OCI-LY7 (cell line): Measurements from ENCODE around the gene HEPACAM. TPM values are rescaled to one million over a fixed set of nuclear protein-coding genes. Genes with fewer than 3 reads are reported as not detected.

Source experiments
- BruUV-seq: library from RNA; stranded (reverse); fragments of 400-500 nt; replicated peaks from 2 replicates; lab custom pipeline; 2021; lab: Mats Ljungman, UMichigan
- CTCF ChIA-PET: fragments of 300-600 bp; sonication (Branson Sonifier 250); formaldehyde crosslinking; loops from one replicate; lab custom pipeline; 2022; ENCODE audit warnings: antibody characterized with exemption; ENCODE audit not compliant: unreplicated experiment; lab: Charles Lee
- POLR2A ChIA-PET: fragments of 300-600 bp; sonication (Branson Sonifier 250); formaldehyde crosslinking; loops from one replicate; lab custom pipeline; 2022; ENCODE audit warnings: antibody characterized with exemption; lab: Charles Lee
- DNase-seq: peaks from one replicate; pipeline ENCODE4 v3.0.0-alpha.2; 2015; ENCODE audit warnings: low spot score
- H2AFZ ChIP-seq: fragments of 200-600 bp; sonication (generic), shearing (Covaris generic); 2 replicates; pipeline ENCODE4 v1.6.1; 2014; ENCODE audit warnings: mild to moderate bottlenecking, antibody characterized with exemption, low read length, moderate library complexity
- H3K27ac ChIP-seq: fragments of 200-600 bp; sonication (generic); 2 replicates; pipeline ENCODE4 v1.5.1; 2014; ENCODE audit warnings: mixed run types, low read depth, mild to moderate bottlenecking, moderate library complexity, low read length, inconsistent platforms; ENCODE audit not compliant: poor library complexity, severe bottlenecking
- H3K36me3 ChIP-seq: fragments of 200-600 bp; sonication (generic); 2 replicates; pipeline ENCODE4 v1.6.1; 2014; ENCODE audit warnings: mild to moderate bottlenecking, antibody characterized with exemption, low read length, moderate library complexity, mixed read lengths; ENCODE audit not compliant: insufficient read depth
- H3K4me1 ChIP-seq: fragments of 200-600 bp; sonication (generic); 2 replicates; pipeline ENCODE4 v1.5.1; 2014; ENCODE audit warnings: mild to moderate bottlenecking, low read length; ENCODE audit not compliant: insufficient read depth, poor library complexity, severe bottlenecking
- H3K4me2 ChIP-seq: fragments of 200-600 bp; sonication (generic); 2 replicates; pipeline ENCODE4 v1.6.1; 2014; ENCODE audit warnings: mild to moderate bottlenecking, low read length
- H3K4me3 ChIP-seq: fragments of 200-600 bp; sonication (generic); 2 replicates; pipeline ENCODE4 v1.5.1; 2014; ENCODE audit warnings: mild to moderate bottlenecking, low read depth, low read length; ENCODE audit not compliant: poor library complexity, severe bottlenecking
- H3K79me2 ChIP-seq: fragments of 200-600 bp; sonication (generic); 2 replicates; pipeline ENCODE4 v1.6.1; 2016; ENCODE audit warnings: low read depth, mild to moderate bottlenecking, low read length, moderate library complexity, mixed read lengths; ENCODE audit not compliant: insufficient read depth
- H3K9me2 ChIP-seq: fragments of 200-600 bp; sonication (generic); 2 replicates; pipeline ENCODE4 v1.6.1; 2016; ENCODE audit warnings: mild to moderate bottlenecking, low read length, mixed read lengths; ENCODE audit not compliant: insufficient read depth
- H3K9me3 ChIP-seq: fragments of 200-600 bp; sonication (generic); 2 replicates; pipeline ENCODE4 v1.6.1; 2014; ENCODE audit warnings: mild to moderate bottlenecking, mixed run types, low read length, mixed read lengths
- H4K20me1 ChIP-seq: fragments of 200-600 bp; sonication (generic); 2 replicates; pipeline ENCODE4 v1.6.1; 2014; ENCODE audit warnings: mild to moderate bottlenecking, antibody characterized with exemption, low read length, moderate library complexity, mixed read lengths; ENCODE audit not compliant: insufficient read depth
- EZH2phosphoT487 ChIP-seq: fragments of 200-600 bp; sonication (generic); IDR thresholded peaks from 2 replicates; pipeline ENCODE4 v1.6.1; 2018; ENCODE audit warnings: low read depth, borderline replicate concordance, mild to moderate bottlenecking, mixed run types, antibody characterized with exemption, low read length, moderate library complexity, mixed read lengths
- intact Hi-C: fragments of 100-400 bp; cut with micrococcal nuclease; formaldehyde crosslinking; loops from one replicate; pipeline ENCODE4 v1.10.0; 2022; ENCODE audit not compliant: unreplicated experiment
- total RNA-seq, 2 experiments: library from RNA; depleted of rRNA in 1 of 2; stranded (reverse); fragments of >200 nt in 1 of 2; shearing (Covaris generic) in 1 of 2; gene quantifications; 2 replicates each; pipeline ENCODE4 v1.2.3, GENCODE V29; 2014 to 2022
- TF ChIP-seq, protein P1 (sequence below): fragments of 200-600 bp; sonication (generic); conservative IDR thresholded peaks from 2 replicates; pipeline ENCODE4 v1.5.1; 2014; ENCODE audit warnings: mild to moderate bottlenecking, antibody characterized with exemption, low read length, moderate library complexity, mixed read lengths

The HEPACAM gene
- total RNA-seq, 2 experiments from 2014 or later: not detected

DNA sequence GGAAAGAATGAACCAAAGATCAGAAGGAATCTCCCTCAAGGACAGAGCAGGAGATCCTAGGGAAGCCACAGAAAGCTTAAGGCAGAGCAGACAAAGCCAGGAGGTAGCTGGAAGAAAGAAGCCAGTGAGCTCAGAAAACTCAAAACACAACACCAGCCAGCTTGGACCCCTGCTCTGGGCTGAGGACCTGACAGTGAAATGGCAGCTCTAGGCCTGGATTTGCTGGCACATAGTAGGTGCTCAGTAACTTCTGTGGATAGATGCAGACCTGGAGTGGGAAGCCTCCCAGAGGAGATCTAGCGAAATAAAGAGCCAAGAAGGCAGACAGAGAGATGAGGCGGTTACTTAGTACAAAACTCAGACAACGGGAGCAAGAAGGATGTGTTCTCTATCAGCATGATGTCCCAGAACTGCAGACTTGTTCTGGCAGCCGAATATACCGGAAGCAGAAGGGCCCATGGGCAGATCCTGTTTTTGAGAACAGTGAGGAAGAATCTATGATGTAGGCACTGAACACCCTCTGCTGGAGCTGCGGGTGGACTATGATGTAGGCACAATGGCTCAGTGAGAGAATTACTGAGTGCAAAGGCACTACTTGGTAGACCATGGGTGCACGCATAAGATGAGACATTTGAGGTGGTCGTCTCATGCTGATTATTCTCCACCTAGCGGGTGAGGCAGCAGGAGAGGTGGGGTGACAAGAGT is 42.9 kb downstream of the HEPACAM start:
- POLR2A ChIA-PET: interaction anchor here (0.6 to 1.2 kb wide), 2 partner anchors 225 to 280 kb away, joined by 3 read pairs; no protein-coding TSS in a partner anchor
- H3K9me2 ChIP-seq: no peaks in the 10 kb centered on the region
- TF ChIP-seq, protein P1, sequence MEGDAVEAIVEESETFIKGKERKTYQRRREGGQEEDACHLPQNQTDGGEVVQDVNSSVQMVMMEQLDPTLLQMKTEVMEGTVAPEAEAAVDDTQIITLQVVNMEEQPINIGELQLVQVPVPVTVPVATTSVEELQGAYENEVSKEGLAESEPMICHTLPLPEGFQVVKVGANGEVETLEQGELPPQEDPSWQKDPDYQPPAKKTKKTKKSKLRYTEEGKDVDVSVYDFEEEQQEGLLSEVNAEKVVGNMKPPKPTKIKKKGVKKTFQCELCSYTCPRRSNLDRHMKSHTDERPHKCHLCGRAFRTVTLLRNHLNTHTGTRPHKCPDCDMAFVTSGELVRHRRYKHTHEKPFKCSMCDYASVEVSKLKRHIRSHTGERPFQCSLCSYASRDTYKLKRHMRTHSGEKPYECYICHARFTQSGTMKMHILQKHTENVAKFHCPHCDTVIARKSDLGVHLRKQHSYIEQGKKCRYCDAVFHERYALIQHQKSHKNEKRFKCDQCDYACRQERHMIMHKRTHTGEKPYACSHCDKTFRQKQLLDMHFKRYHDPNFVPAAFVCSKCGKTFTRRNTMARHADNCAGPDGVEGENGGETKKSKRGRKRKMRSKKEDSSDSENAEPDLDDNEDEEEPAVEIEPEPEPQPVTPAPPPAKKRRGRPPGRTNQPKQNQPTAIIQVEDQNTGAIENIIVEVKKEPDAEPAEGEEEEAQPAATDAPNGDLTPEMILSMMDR: no peak
- TF ChIP-seq EZH2phosphoT487: no peak
- no peaks in the 10 kb centered on the region for H3K36me3 ChIP-seq
- no peak overlapping the region for H3K4me2 ChIP-seq
- H2AFZ ChIP-seq: no peak overlapping the region
- no peaks in the 10 kb centered on the region for H3K79me2 ChIP-seq
- no TSS peak for BruUV-seq
- no peaks in the 10 kb centered on the region for H3K4me1 ChIP-seq
- CTCF ChIA-PET: no interaction called here
- intact Hi-C loops: no loop called here
- no peaks in the 10 kb centered on the region for H4K20me1 ChIP-seq
- no peak overlapping the region for H3K4me3 ChIP-seq
- no peak overlapping the region for H3K27ac ChIP-seq
- H3K9me3 ChIP-seq: no peaks in the 10 kb centered on the region
- no peak for DNase-seq

DNA sequence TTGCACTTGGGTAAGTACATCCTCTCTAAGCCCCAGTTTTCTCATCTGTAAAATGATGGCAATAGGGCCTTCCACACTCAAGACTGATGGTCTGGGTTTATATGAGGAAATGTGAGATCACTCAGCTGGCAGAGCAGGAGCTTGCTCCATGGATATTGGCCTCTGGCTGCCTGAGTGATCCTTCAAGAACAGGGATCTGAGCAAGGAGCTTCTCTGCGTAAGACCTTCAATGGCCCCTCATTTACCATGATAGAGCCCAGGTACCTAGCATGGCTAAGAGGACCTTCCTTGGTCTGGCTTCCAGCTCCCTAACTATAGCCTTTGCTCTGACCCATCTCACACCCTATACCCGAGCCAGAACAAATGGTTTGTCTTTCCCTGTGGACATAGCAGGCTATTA is 43.7 kb downstream of the HEPACAM start:
- Histone ChIP-seq H3K4me3 (no peak overlapping the region), H3K9me3 (no peaks in the 10 kb centered on the region), H3K27ac (no peak overlapping the region), H3K36me3 (no peaks in the 10 kb centered on the region), H3K79me2 (no peaks in the 10 kb centered on the region), H3K9me2 (no peaks in the 10 kb centered on the region), H4K20me1 (no peaks in the 10 kb centered on the region), H2AFZ (no peak overlapping the region), H3K4me1 (no peaks in the 10 kb centered on the region), H3K4me2 (no peak overlapping the region)
- BruUV-seq: no TSS peak
- CTCF ChIA-PET: no interaction called here
- TF ChIP-seq, protein P1: no peak
- no peak for TF ChIP-seq EZH2phosphoT487
- intact Hi-C loops: no loop called here
- POLR2A ChIA-PET: interaction anchor here (0.6 to 1.2 kb wide), 2 partner anchors 199 to 279 kb away, joined by 3 read pairs; no protein-coding TSS in a partner anchor
- no peak for DNase-seq

DNA sequence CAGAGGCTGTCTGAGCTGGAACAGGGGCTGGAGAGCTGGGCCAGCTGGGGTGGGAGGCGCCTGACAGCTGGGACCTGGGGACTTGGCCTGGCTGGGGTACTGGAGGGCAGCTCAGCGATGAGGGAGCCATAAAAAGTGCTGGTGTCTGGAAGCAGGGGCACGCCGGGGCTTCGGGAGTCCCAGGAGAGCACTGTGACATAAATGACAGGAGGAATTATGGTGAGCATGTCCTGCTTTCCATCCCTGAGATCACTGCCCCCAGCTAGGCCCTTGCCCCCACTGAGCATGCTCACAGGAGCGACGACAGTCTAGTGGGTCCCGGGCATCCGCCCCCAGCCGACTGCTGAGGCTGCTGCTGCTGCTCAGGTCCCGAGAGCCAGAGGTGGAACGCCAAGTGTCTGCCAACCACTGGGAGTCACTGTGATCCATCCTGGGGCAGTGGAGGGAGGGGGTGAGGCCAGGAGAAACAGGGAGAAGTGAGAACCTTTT is 44.4 kb downstream of the HEPACAM start:
- no TSS peak for BruUV-seq
- Histone ChIP-seq H3K9me3 (no peaks in the 10 kb centered on the region), H4K20me1 (no peaks in the 10 kb centered on the region), H3K4me1 (no peaks in the 10 kb centered on the region), H3K79me2 (no peaks in the 10 kb centered on the region), H3K4me2 (no peak overlapping the region), H3K36me3 (no peaks in the 10 kb centered on the region), H2AFZ (no peak overlapping the region), H3K9me2 (no peaks in the 10 kb centered on the region), H3K4me3 (no peak overlapping the region), H3K27ac (no peak overlapping the region)
- ChIA-PET POLR2A (interaction anchor here (0.6 to 1.4 kb wide), 2 partner anchors 21 to 875 kb away, joined by 3 to 4 read pairs; no protein-coding TSS in a partner anchor), CTCF (no interaction called here)
- intact Hi-C loops: no loop called here
- TF ChIP-seq, protein P1: no peak
- no peak for TF ChIP-seq EZH2phosphoT487
- no peak for DNase-seq
